Smooth muscle cell (in vitro differentiated cells): ENCODE data around the gene OR12D3. TPM values are rescaled to one million over a fixed set of nuclear protein-coding genes. Genes with fewer than 3 reads are reported as not detected.

Source experiments
- DNase-seq: peaks from one replicate; lab custom pipeline; 2025; ENCODE audit not compliant: unreplicated experiment; lab: John Stamatoyannopoulos, UW
- H2AFZ ChIP-seq: fragments of 200-600 bp; sonication (generic); 2 replicates; pipeline ENCODE4 v1.6.0; 2016; ENCODE audit warnings: antibody characterized with exemption, low read depth, mild to moderate bottlenecking
- H3F3A ChIP-seq: fragments of 200-600 bp; sonication (generic); 2 replicates; pipeline ENCODE4 v1.6.0; 2017; ENCODE audit warnings: antibody characterized with exemption, low read depth
- H3K27ac ChIP-seq: fragments of 200-600 bp; sonication (generic); 2 replicates; pipeline ENCODE4 v1.5.1; 2016; ENCODE audit warnings: low read depth, mild to moderate bottlenecking
- H3K27me3 ChIP-seq: fragments of 200-600 bp; sonication (generic); 2 replicates; pipeline ENCODE4 v1.6.1; 2016; ENCODE audit warnings: low read depth, mild to moderate bottlenecking
- H3K36me3 ChIP-seq: fragments of 200-600 bp; sonication (generic); 2 replicates; pipeline ENCODE4 v1.5.1; 2016; ENCODE audit warnings: low read depth
- H3K4me1 ChIP-seq: fragments of 200-600 bp; sonication (generic); 2 replicates; pipeline ENCODE4 v1.5.1; 2016; ENCODE audit warnings: low read depth
- H3K4me2 ChIP-seq: fragments of 200-600 bp; sonication (generic); 2 replicates; pipeline ENCODE4 v1.6.0; 2016; ENCODE audit warnings: mild to moderate bottlenecking
- H3K4me3 ChIP-seq: fragments of 200-600 bp; sonication (generic); 2 replicates; pipeline ENCODE4 v1.5.1; 2016; ENCODE audit warnings: mild to moderate bottlenecking
- H3K79me2 ChIP-seq: fragments of 200-600 bp; sonication (generic); 2 replicates; pipeline ENCODE4 v1.6.0; 2016; ENCODE audit warnings: low read depth, mild to moderate bottlenecking
- H3K9ac ChIP-seq: fragments of 200-600 bp; sonication (generic); 2 replicates; pipeline ENCODE4 v1.6.0; 2016; ENCODE audit warnings: low read depth
- H3K9me3 ChIP-seq: fragments of 200-600 bp; sonication (generic); replicated peaks from 2 replicates; pipeline ENCODE4 v1.5.1; 2016; ENCODE audit warnings: low read depth
- H4K20me1 ChIP-seq: fragments of 200-600 bp; sonication (generic); 2 replicates; pipeline ENCODE4 v1.6.0; 2016; ENCODE audit warnings: low read depth
- WGBS: methylation state at CpG from one replicate; pipeline ENCODE4 v1.1.7; 2016; ENCODE audit warnings: low lambda C conversion rate; 5-methylcytosine and 5-hydroxymethylcytosine counted together
- polyA plus RNA-seq: library from polyadenylated mRNA; unstranded; fragments of >200 nt; fragmentation: Nextera tagmentation; extraction: Ambion mirVana; gene quantifications from 2 replicates; pipeline ENCODE4 v1.2.1, GENCODE V29; 2016
- total RNA-seq: library from RNA; depleted of rRNA; stranded (reverse); fragments of >200 nt; gene quantifications from 2 replicates; pipeline ENCODE4 v1.2.3, GENCODE V29; 2014
- TF ChIP-seq, protein P1 (sequence below): fragments of 200-600 bp; sonication (generic); IDR thresholded peaks from 2 replicates; pipeline ENCODE4 v1.5.1; 2017; ENCODE audit warnings: borderline replicate concordance, mild to moderate bottlenecking, antibody characterized with exemption; ENCODE audit not compliant: insufficient read depth, poor library complexity, severe bottlenecking

OR12D3 gene, protein sequence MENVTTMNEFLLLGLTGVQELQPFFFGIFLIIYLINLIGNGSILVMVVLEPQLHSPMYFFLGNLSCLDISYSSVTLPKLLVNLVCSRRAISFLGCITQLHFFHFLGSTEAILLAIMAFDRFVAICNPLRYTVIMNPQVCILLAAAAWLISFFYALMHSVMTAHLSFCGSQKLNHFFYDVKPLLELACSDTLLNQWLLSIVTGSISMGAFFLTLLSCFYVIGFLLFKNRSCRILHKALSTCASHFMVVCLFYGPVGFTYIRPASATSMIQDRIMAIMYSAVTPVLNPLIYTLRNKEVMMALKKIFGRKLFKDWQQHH
- total RNA-seq (not detected in 2 replicates), polyA plus RNA-seq (not detected in 2 replicates)

DNA sequence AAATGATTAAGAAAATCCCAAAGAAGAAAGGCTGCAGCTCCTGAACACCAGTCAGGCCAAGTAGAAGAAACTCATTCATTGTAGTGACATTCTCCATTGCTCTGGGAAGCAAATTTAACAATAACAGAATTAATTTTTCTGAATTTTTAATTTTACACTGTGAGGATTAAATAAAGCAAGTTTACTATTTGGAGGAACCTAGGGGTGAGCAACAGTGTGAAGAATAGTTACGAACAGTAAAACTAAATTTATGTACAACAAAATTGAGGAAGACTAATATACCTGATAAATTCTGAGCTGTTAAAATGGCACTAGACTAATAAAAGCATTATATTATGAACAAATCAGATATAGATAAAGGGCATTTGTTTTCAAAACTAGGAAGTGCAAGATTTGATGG, at the start of gene OR12D3:
Gene OR12D3 (minus strand): TSS at position 101 of the 400 bp plus-strand sequence. CDS start 4 bp downstream, at position 97.
- Histone ChIP-seq H3K4me1 (no peaks in the 10 kb centered on the region), H3K79me2 (no peaks in the 10 kb centered on the region), H3K4me2 (no peak within 1 kb of the TSS), H3K4me3 (no peak within 1 kb of the TSS), H3F3A (no peaks in the 10 kb centered on the region), H3K9ac (no peak within 1 kb of the TSS), H3K9me3 (no peaks in the 10 kb centered on the region), H3K27me3 (no peaks in the 10 kb centered on the region), H3K27ac (no peak within 1 kb of the TSS), H2AFZ (no peak within 1 kb of the TSS), H4K20me1 (no peaks in the 10 kb centered on the region), H3K36me3 (no peaks in the 10 kb centered on the region)
- no peak for DNase-seq
- TF ChIP-seq, protein P1, sequence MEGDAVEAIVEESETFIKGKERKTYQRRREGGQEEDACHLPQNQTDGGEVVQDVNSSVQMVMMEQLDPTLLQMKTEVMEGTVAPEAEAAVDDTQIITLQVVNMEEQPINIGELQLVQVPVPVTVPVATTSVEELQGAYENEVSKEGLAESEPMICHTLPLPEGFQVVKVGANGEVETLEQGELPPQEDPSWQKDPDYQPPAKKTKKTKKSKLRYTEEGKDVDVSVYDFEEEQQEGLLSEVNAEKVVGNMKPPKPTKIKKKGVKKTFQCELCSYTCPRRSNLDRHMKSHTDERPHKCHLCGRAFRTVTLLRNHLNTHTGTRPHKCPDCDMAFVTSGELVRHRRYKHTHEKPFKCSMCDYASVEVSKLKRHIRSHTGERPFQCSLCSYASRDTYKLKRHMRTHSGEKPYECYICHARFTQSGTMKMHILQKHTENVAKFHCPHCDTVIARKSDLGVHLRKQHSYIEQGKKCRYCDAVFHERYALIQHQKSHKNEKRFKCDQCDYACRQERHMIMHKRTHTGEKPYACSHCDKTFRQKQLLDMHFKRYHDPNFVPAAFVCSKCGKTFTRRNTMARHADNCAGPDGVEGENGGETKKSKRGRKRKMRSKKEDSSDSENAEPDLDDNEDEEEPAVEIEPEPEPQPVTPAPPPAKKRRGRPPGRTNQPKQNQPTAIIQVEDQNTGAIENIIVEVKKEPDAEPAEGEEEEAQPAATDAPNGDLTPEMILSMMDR, result no peak
- WGBS, result 91% methylated on average over 1 of the region's 1 CpG

DNA sequence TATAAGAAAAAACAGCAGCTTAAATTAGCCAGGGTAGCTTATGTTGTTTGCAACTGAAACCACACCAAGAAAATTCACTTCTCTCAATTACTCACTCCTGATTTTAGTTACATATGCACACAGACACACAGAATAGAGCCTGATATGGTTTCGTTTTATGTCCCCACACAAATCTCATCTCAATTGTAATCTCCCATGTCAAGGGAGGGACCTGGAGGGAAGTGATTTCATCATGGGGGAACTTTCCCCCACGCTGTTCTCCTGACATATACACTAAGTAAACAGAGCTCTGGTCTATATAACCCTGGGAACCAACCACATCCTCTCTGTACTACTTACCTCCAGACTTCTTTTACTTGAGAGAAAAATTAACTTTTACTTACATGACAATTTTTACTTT, 49.5 kb upstream of the OR12D3 start:
- H4K20me1 ChIP-seq, result no peaks in the 10 kb centered on the region
- H3K27me3 ChIP-seq, result no peaks in the 10 kb centered on the region
- H3K4me1 ChIP-seq, result no peaks in the 10 kb centered on the region
- H3K9me3 ChIP-seq, result no peaks in the 10 kb centered on the region
- no peak overlapping the region for H3K4me2 ChIP-seq
- no peaks in the 10 kb centered on the region for H3K36me3 ChIP-seq
- H3F3A ChIP-seq, result no peaks in the 10 kb centered on the region
- no peak for DNase-seq
- no peak overlapping the region for H3K9ac ChIP-seq
- H3K4me3 ChIP-seq, result no peak overlapping the region
- no peak overlapping the region for H2AFZ ChIP-seq
- H3K27ac ChIP-seq, result no peak overlapping the region
- WGBS, result 50% methylated on average over 2 of the region's 2 CpGs
- H3K79me2 ChIP-seq, result no peaks in the 10 kb centered on the region
- TF ChIP-seq, protein P1, result no peak

DNA sequence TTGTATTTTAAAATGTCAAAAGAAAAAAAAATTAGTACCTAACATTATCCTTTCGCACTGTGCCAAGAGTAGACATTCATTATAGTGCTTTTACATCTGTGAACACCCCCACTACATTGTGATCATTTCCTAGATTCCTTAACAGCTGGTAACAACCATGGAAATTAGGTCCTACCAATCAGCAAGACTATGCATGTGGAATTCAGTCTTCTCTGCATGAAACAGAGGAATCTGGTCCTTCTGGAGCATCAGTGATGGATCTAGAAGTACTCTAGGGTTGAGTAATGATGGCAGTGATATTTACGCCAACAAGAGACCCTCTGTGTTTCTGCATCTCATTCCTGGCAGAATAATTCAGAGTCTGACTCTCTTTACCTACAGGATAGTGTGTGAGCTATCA, 49.1 kb upstream of the OR12D3 start:
- Histone ChIP-seq H3K9me3 (no peaks in the 10 kb centered on the region), H2AFZ (no peak overlapping the region), H3K9ac (no peak overlapping the region), H3K4me3 (no peak overlapping the region), H3K27ac (no peak overlapping the region), H3F3A (no peaks in the 10 kb centered on the region), H3K27me3 (no peaks in the 10 kb centered on the region), H3K4me2 (no peak overlapping the region), H3K4me1 (no peaks in the 10 kb centered on the region), H4K20me1 (no peaks in the 10 kb centered on the region), H3K36me3 (no peaks in the 10 kb centered on the region), H3K79me2 (no peaks in the 10 kb centered on the region)
- TF ChIP-seq, protein P1, result no peak
- WGBS, result 88% methylated on average over 2 of the region's 2 CpGs
- no peak for DNase-seq

DNA sequence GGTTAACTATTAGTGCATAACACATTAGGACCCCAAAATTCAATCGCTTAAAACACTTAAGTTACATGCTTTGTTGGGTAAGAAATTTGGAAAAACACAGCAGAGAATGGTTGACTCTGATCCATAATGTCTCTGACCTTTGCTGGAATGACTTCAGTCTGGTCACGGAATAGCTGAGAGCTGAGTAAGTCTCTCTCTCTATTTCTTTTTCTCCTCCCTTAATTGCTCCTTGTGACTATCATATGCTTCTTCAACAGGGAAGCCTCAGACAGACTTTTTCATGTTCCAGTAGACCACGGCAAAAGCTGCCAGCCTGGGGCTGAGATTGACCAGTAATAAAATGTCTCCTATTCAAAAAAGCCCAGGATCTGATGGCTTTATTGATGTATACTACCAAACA, 44.4 kb upstream of the OR12D3 start:
- H3K9ac ChIP-seq, result no peak overlapping the region
- H3K79me2 ChIP-seq, result no peaks in the 10 kb centered on the region
- no peak for DNase-seq
- peak overlapping the region; percentile 12 for H2AFZ ChIP-seq
- TF ChIP-seq, protein P1, result no peak
- H3K27ac ChIP-seq, result peak overlapping the region; percentile 43
- H3K4me1 ChIP-seq, result no peaks in the 10 kb centered on the region
- H4K20me1 ChIP-seq, result no peaks in the 10 kb centered on the region
- H3K27me3 ChIP-seq, result no peaks in the 10 kb centered on the region
- 53% methylated on average over 3 of the region's 3 CpGs for WGBS
- no peaks in the 10 kb centered on the region for H3K36me3 ChIP-seq
- H3F3A ChIP-seq, result no peaks in the 10 kb centered on the region
- no peak overlapping the region for H3K4me2 ChIP-seq
- H3K4me3 ChIP-seq, result no peak overlapping the region
- H3K9me3 ChIP-seq, result no peaks in the 10 kb centered on the region
